GM19397 (cell line): ENCODE data around the gene MAGEF1.

Experiments
- ATAC-seq: cut with Tn5 transposase; IDR thresholded peaks from one replicate; pipeline ENCODE4 v1.9.1; 2021; ENCODE audit warnings: mild to moderate bottlenecking, moderate library complexity; ENCODE audit not compliant: unreplicated experiment

Gene MAGEF1

GRCh38 chr3:184691397-184692231 lies 20.2 kb downstream of the MAGEF1 start:
- ATAC-seq: no peak

DNA sequence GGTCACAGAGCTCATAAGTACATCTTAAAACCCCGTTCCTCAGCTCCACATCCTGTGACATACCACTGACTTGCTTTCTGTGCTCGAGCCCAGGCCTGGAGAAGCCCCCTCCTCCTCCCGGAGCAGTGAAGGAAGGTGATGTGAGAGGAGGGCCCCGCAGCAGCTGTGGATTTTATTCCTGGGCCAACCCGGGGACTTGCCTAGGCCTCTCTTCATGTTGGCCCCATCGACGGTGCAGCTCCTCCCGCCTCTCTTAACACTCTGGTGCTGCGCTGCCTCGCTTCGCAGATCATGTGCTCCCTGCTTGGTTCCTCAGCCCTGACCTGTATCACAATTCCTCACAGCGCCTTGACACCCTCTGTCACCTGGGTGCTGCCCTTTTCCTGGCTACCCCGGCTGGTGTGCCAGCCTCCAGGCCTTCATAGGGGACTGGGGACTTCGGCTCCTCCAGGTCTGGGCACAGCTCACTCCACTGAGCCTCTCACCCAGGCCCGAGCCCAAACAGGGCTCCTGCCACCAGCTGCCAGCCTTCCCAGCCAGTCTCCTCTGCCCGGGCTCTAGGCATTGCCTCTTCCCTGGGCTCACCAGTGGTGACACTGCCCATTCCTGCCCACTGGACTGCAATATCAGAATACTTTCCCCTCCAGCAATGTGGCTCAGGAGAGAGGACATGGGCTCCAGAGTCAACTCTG lies 21.5 kb downstream of the MAGEF1 start:
- ATAC-seq: no peak

DNA sequence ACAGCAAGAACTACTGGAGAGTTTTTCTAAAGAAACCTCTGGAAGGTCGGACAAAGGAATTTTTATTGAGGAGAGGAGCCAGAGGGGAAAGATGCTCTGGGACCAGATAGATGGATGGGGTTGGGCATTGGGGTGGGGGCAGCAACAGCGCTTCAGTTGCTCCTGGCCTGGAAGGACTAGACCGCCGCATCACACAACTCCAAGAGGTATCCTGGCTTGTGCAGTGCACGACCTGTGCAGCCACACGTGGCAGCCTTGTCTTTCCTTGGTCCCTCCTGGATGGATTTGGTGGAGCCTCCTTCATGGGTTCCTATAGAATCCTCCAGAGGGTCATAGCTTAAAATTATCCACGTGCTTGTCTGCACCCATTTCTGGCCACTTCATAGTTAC lies 23.0 kb downstream of the MAGEF1 start:
- ATAC-seq: no peak

DNA sequence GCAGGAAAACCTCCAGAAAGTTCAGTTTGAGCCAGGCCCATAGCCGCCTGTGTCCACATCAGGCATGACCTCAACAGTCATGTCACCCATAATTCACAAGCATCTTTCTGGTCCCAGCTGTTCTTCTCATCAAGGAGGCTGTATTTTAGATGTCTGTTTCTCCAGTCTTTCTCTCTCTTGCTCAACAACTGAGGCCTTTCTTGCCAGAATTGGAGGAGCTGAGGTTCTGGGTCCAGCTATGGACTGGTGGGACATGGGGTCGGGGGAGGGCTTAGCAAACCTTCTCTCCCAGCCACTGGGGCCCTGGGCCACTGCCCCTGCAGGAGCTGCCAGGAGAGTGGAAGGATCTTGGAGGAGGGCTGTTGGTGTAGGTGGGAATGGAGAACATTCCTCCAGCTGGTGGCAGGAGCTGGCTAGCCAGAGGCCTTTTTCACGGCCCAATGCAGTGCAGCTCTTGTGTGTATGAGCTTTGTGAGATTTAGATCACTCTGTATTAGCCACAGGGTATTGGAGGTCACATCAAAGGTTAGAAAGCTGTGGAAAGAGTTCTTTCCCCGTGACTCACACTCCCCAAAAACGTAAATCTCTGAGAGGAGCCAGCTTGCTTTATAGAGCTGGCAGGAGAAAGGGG lies 23.5 kb downstream of the MAGEF1 start:
- ATAC-seq: no peak

DNA sequence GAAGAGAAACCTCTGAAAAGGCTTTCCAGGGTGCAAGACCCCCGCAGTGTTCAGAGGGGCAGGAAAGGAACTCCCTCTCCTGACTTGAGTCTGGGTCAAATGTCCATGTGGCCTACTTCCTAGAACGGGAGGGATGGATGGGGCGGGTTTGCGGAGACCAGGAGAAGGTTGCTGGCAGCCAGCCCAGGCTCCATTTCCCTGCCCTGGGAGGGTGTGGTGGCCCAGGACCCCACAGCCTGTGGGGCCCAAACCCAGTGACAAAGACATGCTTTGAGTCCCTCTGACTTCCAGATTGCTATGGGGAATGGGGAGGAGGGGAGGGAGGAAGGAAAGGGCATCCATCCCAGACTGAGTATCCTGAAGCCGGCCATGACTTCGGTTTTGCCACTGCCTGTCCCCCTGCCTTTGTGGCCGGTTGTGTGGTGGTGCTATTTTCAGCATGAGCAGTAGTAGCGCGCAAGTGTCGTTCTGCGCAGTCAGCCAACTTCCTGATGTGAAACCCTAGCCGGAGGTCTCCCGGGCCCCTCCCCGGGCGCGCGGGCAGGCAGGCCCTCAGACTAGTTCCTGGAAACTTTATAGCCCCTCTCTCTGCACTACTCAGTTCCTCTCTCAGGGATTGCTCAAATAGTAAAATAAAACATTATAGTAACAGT lies 24.4 kb downstream of the MAGEF1 start:
- ATAC-seq: no peak

GRCh38 chr3:184685646-184686045 lies 26.2 kb downstream of the MAGEF1 start:
- no peak for ATAC-seq

DNA sequence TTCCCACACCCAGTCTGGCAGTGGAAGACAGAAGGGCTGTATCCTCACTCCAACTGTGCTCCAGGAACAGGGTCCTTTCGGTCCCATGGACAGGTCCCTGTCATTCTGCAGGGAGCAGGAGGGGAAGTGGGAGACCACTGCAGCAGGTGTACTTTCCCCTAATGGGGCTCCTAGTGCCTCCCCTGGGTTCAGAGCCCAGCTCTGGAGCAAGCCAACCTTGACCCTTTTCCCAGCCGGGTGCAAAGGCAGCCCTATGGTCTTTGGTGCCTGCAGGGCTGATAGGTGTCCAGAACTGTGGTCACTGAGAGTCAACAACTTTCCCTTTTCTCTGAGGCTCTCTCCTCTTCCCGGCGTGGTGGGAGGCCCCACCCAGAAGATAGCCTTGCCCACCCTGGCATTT lies 26.8 kb downstream of the MAGEF1 start:
- no peak for ATAC-seq

- ATAC-seq: no peak
These were observed 27.8 kb downstream of the MAGEF1 start for GRCh38 chr3:184683900-184684560.

DNA sequence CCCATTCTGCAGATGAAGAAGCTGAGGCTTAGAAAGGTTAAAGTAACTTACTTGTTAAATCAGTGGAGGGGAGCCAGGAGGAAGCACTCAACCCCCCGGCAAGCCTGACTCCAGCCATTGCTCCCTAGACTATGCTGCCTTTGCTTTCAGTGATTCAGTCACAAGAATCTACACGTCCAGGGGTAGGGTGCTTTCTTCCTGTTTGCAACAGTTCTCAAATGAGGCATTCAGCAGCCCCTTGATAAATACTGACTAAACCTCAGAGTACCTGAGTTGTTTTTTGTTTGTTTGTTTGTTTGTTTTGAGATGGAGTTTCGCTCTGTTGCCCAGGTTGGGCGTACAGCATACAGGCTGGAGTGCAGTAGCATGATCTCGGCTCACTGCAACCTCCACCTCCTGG lies 28.6 kb downstream of the MAGEF1 start:
- ATAC-seq: no peak

DNA sequence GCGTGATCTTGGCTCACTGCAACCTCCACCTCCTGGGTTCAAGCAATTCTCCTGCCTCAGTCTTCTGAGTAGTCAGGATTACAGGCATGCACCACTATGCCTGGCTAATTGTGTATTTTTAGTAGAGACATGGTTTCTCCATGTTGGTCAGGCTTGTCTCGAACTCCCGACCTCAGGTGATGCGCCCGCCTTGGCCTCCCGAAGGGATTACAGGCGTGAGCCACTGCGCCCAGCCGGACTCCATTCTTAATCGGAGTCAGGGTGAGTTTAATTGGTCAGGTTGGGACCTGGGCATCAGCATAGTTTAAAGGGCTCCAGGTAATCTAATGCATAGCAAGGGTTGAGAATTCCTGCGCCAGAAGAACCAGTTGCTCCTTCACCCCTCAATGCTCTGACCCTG lies 29.2 kb downstream of the MAGEF1 start:
- no peak for ATAC-seq

- ATAC-seq: no peak
These were observed 31.2 kb downstream of the MAGEF1 start for GRCh38 chr3:184680385-184681345.

DNA sequence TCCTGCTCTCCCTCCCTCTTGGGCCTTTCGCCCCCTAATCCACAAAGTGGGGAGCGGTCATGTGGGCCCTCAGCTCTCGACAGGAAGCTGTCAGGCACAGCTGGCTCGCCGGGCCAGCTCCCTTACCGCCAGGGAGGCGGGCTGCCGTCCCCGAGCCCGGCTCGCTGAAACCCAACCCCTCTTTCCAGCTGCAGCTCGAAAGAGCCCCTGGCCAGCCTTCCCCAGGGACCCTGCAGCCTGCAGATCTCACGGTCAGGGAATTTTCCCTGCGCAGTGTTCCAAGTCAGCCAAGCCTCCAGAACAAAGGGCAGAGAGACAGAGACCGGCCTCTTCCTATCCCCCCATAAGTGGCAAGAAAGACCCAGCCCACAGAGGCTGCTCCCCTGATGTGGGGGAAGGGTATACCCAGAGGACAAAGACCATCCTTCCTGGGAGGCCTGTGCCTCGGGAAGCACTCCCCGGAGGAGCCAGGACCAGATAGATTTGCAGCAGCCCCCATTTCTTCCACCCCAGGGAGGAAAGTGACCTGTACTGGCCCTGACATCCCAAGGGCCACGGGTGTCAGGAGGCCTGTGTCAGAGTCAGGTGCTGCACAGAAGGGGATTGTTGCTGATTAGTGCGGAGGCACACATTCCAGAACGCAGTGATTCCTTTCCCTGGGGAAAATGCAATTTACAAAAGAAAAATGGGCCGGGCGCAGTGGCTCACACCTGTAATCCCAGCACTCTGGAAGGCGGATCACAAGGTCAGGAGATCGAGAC lies 32.6 kb downstream of the MAGEF1 start:
- no peak for ATAC-seq

DNA sequence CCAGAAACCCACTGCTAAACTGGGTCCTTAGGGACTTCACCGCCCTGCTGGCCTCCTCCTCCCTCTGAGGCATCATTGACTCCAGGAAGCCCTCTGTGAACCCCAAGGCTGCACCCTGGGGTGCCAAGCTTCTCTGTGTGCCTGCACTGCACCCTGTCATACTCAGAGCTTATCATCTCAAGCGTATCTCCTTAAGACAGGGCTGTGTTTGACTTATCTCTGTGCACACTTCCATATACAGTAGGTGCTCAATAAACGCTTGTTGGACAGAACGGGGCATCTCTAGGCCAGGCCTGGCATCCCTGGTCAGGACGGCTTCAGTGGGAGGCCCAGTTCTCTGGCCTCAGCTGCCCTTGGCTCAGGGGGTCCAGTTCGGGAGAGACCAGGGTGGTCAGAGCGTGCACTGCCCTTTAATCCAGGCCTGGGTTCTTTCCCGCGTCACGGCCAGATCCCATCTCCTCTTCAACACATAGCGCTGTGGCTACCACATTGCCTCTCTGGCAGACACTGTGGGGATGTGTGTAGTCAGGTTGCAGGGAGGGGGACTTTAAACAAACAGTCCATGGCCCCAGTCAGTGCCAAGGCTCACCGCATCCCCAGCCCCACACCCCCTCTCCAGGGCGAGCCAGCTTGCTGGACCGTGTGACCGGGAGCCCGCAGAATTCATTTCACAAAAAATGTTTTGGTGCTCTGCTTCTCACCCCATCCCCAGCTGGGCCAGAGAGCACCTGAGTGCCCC lies 33.4 kb downstream of the MAGEF1 start:
- ATAC-seq: no peak

DNA sequence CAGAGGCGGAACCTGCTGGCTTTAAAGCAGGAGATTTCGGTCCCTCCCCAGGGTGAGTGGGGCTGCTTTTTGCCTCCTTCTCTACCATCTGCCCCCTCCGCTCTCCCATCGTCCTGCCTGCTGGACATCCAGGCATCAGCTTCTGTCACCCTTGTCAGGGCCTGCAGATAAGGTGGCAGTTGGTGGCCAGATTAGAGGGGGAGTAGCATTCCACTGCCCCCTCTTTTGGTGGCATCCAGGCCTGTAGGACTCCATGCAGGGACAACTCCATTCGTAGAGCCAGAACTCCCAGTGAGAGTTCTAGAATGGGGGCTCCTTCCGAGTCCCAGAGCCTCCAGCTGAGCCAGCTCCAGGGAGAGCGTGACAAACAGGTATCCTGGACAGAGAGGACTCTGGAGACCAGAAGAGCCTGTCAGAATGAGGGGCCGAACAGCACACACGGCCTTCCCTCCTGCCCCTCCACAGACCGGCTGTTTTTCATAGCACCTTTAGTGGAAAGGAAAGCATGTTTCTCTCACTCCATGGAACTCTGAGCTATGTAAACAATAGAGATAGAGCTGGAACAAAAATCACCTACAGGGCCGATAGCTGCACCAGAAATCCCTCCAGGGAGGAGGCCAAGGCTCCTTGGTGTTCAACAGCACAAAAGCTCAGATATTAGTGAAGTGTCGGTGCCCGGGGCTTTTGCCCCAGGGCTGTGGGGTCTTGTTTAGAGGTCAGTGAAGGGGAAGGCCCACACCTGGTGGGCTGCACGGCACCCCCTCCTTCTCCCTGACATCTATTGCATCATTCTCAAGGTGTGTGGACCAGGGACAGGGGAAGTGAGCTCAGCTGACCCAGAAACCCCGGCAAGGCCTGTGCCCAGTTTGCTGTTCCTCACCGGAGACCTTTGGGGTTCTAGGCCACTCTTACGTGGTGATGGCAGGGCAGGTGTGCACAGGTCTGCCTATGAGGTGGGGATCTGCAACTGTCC lies 34.2 kb downstream of the MAGEF1 start:
- ATAC-seq: no peak

DNA sequence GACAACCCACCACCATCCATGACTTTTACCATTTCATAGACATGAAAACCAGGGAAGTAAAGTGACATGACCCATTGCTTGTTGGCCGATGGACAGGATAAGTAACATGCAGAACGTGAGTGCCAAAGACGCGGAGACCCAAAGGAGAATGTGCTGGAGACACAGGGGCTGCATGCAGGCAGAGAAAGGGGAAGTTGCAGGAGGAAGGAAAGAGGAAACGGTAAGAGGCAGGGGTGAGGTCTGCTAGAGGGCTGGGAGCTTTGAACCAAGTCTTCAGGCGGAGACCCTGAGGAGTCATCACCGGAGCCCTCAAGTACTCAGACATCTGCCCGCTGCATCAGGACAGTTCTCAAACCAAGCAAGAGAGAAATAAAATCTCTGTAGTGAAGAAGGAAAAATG lies 34.9 kb downstream of the MAGEF1 start:
- ATAC-seq: no peak

- ATAC-seq: no peak
These were observed 37.2 kb downstream of the MAGEF1 start for GRCh38 chr3:184674626-184675025.
